Activated T-helper 17 cell treated with anti-CD3 and anti-CD28 coated beads, Interleukin-2, amount 50 U/mL, for 72 hours (primary cell): ENCODE data around the gene NHEJ1. TPM values are rescaled to one million over a fixed set of nuclear protein-coding genes. Genes with fewer than 3 reads are reported as not detected.

Experiments
- total RNA-seq, 2 donors: library from RNA; stranded (reverse); gene quantifications; one replicate each; pipeline ENCODE4 v1.2.3, GENCODE V29; 2022

The NHEJ1 gene
- total RNA-seq, 2 donors from 2014 or later: 24.1 to 26.6 TPM

Other genes with a start within 250 kb of the NHEJ1 start
- gene CDK5R2, start 201.1 kb downstream of the NHEJ1 start, total RNA-seq: not detected
- gene FEV, start 175.6 kb downstream of the NHEJ1 start, total RNA-seq: not detected
- not detected for gene CRYBA2, start 167.4 kb downstream of the NHEJ1 start, total RNA-seq
- gene CFAP65, start 119.3 kb downstream of the NHEJ1 start, total RNA-seq: not detected
- under 1 TPM; 0.28 to 0.29 TPM for gene IHH, start 99.9 kb downstream of the NHEJ1 start, total RNA-seq
- 1 to 10 TPM; 2.9 to 7.7 TPM for gene SLC23A3, start 9.2 kb upstream of the NHEJ1 start, total RNA-seq
- 10 to 100 TPM; 60.4 to 67.0 TPM for gene CNPPD1, start 16.1 kb upstream of the NHEJ1 start, total RNA-seq
- gene RETREG2, start 17.5 kb upstream of the NHEJ1 start, total RNA-seq: 100 to 1,000 TPM; 104 to 148 TPM
- gene ZFAND2B, start 46.0 kb upstream of the NHEJ1 start, total RNA-seq: 10 to 100 TPM; 27.9 to 29.8 TPM
- gene ABCB6, start 58.1 kb upstream of the NHEJ1 start, total RNA-seq: 10 to 100 TPM; 29.7 to 94.1 TPM
- gene ATG9A, start 68.8 kb upstream of the NHEJ1 start, total RNA-seq: 10 to 100 TPM; 46.6 to 81.3 TPM
- 100 to 1,000 TPM; 109 to 367 TPM for gene ANKZF1, start 69.0 kb upstream of the NHEJ1 start, total RNA-seq
- 1 to 10 TPM; 2.8 to 5.3 TPM for gene GLB1L, start 84.6 kb upstream of the NHEJ1 start, total RNA-seq
- 10 to 100 TPM; 22.0 to 30.3 TPM for gene STK16, start 84.7 kb upstream of the NHEJ1 start, total RNA-seq
- gene TUBA4B, start 92.4 kb upstream of the NHEJ1 start, total RNA-seq: not detected
- gene TUBA4A, start 93.1 kb upstream of the NHEJ1 start, total RNA-seq: 100 to 1,000 TPM; 347 to 530 TPM
- gene DNAJB2, start 118.6 kb upstream of the NHEJ1 start, total RNA-seq: 100 to 1,000 TPM in 1 of 2 donors, 10 to 100 TPM in 1; 55.7 to 153 TPM
- 1 to 10 TPM in 1 of 2 donors, under 1 TPM in 1; 0.67 to 6.3 TPM for gene PTPRN, start 148.6 kb upstream of the NHEJ1 start, total RNA-seq
- not detected for gene RESP18, start 171.9 kb upstream of the NHEJ1 start, total RNA-seq
- gene DNPEP, start 227.1 kb upstream of the NHEJ1 start, total RNA-seq: 10 to 100 TPM; 80.9 to 99.6 TPM